Activated T-cell treated with anti-CD3 and anti-CD28 coated beads for 4 hours (primary cell): ENCODE measurements around the gene ZNF699.
"Not testable (repeated sequence)": the region's sequence is repeated elsewhere in the genome, so short reads cannot be mapped to it uniquely, and the experiment has no call there.

Source experiments
- DNase-seq: peaks from one replicate; pipeline ENCODE4 v3.0.0-alpha.2; 2020

Gene ZNF699

DNA sequence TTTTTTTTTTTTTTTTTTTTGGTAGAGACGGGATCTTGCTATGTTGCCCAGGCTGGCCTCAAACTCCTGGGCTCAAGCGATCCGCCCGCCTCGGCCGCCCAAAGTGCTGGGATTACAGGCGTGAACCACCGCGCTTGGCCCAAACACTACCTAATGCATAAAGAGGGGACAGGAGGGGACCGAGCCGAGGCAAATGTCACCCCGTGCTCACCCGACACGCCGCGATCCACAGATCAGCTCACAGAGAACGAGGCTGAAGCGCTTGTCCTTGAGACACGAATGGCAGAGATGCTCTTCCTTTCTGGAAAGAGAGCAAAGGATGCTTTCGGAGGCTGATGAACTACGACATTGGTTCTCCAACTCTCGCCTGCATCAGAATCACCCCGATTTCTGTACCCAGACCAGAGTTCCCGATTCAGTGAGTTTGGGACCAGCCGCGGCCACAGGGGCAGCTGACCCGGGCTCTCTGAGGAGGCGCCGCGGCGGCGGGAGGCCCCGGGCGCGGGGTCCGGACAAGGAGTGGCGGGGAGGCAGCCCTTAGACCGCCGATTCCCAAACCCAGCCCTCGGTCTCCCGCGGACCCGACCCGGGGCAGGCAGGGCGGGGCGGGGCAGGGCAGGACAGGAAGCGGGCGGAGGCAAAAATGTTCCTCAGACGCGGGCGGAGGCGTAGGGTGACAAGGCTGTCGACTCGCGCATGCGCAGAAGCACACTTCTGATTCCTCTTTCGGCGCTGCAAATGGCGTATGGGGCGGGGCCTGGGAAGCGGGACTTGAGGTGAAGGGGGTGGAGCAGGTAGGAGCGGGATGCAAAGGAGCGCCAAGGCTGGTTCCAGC, at the start of gene ZNF699:
ZNF699 (minus strand) TSS at position 700 of the 835 bp plus-strand sequence. CDS start 4,719 bp downstream, outside the sequence.
- DNase-seq: peak; percentile 96

GRCh38 chr19:9354651-9355050, 45.0 kb upstream of the ZNF699 start:
- DNase-seq: no peak

DNA sequence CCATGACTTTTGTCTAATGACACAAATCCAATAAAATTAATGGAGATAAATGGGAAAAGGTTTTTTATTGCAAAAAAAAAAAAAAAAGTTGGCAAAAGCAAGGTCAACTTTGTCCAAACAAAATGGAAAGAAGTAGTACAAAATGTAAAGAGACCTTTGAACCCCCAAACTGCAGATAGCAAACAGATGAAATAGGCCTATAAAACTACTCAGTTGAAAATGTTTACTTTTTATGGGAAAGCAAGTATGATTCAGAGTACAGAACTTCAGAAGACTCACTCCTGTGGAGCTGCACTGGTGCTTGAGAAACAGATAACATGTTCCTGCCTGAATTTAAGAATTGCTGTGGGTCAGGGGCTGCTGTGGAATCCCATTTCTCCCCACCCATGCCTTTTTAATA, 43.4 kb upstream of the ZNF699 start:
- DNase-seq: no peak

DNA sequence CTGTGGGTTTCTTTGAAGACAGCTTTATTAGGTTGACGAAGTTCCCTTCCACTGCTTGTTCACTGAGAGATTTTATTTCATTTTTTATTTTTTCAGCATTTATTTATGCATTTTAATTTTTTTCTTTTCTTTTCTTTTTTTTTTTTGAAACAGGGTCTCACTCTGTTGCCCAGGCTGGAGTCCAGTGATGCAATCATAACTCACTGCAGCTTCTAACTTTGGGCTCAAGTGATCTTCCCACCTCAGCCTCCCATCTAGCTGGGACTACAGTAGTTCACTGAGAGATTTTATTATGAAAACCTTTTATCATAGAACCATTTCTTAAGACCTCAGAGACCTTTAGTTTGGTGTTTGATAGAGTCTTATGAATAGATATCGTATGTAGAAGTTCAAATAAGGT, 42.9 kb upstream of the ZNF699 start:
- no peak for DNase-seq

- DNase-seq: no peak
Measured at GRCh38 chr19:9348671-9349070, 39.0 kb upstream of the ZNF699 start.

DNA sequence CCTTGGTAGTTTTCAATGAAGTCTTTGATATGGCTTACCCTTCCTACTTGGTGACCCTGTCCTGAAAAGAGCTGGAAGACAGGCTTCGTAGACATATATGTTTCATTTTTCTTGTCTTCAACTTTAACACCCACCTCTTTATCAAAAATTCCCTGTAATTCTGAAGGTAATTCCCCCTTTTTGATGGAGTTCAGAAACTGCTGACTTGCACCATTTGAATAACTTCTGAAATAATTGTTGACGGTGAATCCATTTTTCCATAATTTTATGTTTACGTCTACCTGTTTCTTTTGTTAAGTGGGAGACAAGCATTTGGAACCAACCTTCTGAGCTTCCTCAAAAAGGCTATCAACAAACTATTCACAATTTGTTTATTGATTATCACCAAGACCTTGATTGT, 38.6 kb upstream of the ZNF699 start:
- no peak for DNase-seq

GRCh38 chr19:9345005-9345404, 35.4 kb upstream of the ZNF699 start:
- no peak for DNase-seq

GRCh38 chr19:9342610-9343304, 33.1 kb upstream of the ZNF699 start:
- no peak for DNase-seq

DNA sequence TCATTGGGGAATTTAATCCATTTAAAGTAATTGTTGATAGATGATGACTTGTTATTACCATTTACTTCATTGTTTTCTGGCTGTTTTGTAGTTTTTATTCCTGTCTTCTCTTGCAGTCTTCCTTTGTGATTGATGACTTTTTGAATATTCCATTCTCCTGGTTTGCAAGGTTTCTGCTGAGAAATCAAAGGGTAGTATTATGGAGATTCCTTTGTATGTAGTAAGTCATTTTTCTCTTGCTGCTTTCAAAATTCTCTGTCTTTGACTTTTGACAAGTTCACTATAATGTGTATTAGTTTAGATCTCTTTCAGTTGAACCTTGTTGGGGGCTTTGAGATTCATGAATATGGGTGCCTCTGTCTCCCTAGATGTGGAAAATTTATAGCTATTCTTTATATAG, 20.4 kb upstream of the ZNF699 start:
- no peak for DNase-seq

GRCh38 chr19:9324584-9324962, 14.9 kb upstream of the ZNF699 start:
- DNase-seq: no peak

DNA sequence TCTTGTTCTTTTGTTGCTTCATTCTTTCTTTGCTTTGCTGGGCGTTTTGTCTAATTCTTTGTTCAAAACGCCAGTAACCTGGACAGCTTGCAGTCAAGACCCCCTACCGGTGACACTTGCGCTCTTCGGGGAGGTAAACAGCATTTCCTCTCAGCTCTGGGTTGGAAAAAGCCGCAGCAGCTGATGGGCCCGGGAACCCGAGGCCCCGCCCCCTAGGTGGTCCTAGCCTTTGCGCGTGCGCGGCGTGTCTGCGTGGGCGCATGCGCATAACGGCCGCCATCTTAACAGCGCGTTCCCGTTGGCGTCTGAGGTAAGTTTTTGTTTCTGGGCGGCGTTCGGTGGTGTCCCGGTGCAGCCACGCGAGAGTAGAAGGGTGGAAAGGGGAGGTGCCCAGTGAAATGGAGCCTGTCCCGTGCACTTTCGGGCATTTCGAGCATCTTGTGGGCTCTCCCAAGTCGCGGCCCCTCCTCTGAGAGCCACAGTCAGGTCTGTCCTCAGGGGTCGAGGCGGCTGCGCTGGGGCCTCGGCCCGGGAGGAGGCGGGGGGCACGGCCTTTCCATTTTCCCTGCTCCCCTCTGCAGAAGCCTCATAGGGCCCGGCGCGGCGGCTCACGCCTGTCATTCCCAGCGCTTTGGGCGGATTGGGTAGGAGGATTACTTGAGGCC, 14.4 kb upstream of the ZNF699 start, which contains the start of gene ZNF559:
ZNF559 (plus strand) TSS at position 261 of the 665 bp plus-strand sequence. CDS start 14,371 bp downstream, outside the sequence.
- DNase-seq: peak; percentile 98

GRCh38 chr19:9323557-9323918, 13.9 kb upstream of the ZNF699 start:
- DNase-seq: no peak

DNA sequence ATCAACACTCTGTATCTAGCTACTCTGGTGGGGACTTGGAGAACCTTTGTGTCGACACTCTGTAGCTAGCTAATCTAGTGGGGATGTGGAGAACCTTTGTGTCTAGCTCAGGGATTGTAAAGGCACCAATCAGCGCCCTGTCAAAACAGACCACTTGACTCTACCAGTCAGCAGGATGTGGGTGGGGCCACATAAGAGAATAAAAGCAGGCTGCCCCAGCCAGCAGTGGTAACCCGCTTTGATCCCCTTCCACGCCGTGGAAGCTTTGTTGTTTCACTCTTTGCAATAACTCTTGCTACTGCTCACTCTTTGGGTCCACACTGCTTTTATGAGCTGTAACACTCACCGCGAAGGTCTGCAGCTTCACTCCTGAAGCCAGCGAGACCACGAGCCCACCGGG, 12.6 kb upstream of the ZNF699 start:
- not testable (repeated sequence) for DNase-seq

- not testable (repeated sequence) for DNase-seq
Measured at GRCh38 chr19:9321756-9322155, 12.1 kb upstream of the ZNF699 start.

DNA sequence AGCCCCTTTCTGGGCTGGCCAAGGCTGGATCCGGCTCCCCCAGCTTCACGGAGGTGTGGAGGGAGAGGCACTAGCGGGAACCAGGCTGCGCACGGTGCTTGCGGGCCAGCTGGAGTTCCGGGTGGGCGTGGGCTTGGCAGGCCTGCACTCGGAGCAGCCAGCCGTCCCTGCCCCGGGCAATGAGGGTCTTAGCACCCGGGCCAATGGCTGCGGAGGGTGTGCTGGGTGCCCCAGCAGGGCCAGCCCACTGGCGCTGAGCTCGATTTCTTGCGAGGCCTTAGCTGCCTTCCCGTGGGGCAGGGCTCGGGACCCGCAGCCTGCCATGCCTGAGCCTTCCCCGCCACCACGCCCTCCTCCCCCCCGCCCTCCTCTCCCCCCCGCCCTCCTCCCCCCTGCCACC, 11.7 kb upstream of the ZNF699 start:
- DNase-seq: no peak

DNA sequence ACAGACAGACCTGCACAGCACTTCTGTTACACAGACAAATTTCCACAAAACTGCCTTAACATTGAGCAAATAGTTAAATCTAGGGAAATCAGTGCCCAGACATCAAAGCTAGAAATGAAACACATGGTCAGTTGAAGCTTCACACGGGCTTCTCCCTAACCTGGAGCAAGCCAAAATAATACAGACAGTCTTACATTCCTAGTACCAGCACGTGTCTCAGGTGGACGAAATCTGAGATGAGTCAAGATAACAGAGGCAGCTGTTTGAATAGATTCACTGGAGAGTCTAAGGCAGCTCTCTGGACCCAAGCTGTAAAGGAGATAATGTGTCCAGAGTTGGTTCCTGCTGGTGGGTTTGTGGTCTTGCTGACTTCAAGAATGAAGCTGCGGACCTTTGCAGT, 4.1 kb upstream of the ZNF699 start:
- DNase-seq: no peak

DNA sequence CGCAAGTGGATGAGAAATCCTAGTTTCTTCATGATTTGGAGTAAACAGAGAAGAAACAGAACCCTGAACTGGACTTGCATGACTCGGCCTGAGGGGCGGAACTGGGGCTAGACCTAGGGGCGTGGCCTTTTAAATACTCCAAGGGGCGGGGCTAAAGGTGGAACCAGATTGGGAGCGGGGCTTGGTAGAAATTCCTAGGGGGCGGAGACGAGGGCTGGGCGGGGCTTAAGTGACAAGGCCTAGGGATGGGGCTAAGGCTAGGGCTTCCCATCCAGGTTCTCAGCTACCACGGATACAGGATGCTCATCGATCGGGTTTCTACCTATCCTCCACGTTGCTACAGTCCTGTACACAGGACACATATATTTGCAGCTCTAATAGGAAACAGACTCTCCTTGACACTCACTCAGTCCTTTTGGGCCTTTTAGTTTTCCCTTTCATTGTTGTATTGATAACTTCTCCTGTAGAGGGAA, 372 bp upstream of the ZNF699 start:
- DNase-seq: no peak

DNA sequence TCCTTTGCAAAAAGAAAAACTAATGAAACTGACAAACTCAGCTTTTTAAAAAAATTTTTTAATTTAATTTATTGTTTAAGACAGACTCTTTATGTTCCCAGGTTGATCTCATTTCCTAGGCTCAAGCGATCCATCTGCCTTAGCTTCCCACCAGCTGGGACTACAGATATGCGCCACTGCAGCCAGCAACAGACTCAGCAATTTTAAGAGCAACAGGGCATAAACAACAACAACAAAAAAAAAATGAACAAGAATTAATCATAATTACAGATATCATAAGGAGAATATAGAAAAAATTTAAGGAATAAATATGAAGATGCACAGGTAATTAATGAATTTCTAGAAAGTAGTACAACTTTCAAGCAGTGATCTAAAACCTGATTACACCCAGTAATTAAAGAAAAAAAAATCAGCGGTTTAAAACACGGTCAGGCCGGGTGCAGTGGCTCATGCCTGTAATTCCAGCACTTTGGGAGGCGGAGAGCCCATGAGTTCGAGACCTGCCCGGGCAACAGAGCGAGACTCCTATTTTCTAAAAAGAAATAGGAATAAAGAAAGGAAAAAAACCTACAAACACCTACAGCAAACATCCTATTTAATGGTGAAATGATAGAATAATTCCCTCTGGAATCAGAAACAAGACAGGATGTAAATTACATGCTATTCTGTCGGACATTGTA, 1.4 kb downstream of the ZNF699 start:
- DNase-seq: no peak

DNA sequence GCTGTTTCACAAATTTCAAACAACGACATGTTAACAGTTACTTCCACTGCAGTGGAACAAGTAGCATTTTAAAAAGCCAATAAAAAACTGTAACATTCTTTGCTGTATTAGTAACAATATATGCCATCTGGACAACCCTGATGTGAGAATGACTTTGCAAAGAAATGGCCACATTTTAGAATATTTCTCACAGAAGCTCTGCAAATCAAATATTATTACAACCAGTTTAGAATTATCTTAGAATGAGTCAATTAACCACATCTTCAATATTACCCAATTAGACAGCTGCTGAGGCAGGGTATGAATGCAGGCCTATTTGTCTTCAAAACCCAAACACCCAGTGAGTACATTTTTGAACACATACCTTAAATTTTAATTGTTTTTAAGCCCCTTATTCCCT, 3.2 kb downstream of the ZNF699 start:
- DNase-seq: no peak

- no peak for DNase-seq
Measured at GRCh38 chr19:9296336-9296735, 13.3 kb downstream of the ZNF699 start.

GRCh38 chr19:9295411-9295849, 14.2 kb downstream of the ZNF699 start:
- no peak for DNase-seq

GRCh38 chr19:9289231-9289884, 20.3 kb downstream of the ZNF699 start:
- no peak for DNase-seq
